ENCODE measurements around the gene PLSCR1. TPM values are rescaled to one million over a fixed set of nuclear protein-coding genes. Genes with fewer than 3 reads are reported as not detected.

PLSCR1 gene
- total RNA-seq: 63.5 and 79.9 TPM in 2 replicates

GRCh38 chr3:146544002-146544928, at the start of gene PLSCR1:
Gene PLSCR1 (minus strand): TSS chr3:146544607. CDS start chr3:146536552, 8,055 bp downstream.

GRCh38 chr3:146469150-146470017, 75.0 kb downstream of the PLSCR1 start, which contains the start of gene PLSCR2:
Gene PLSCR2 (minus strand): TSS chr3:146469561. CDS start chr3:146459904, 9,657 bp downstream.

Other genes with a start within 250 kb of the PLSCR1 start
- gene PLSCR2, start 75.0 kb downstream of the PLSCR1 start, total RNA-seq: not detected in 2 replicates
- not detected in 2 replicates for gene PLSCR5, start 60.7 kb upstream of the PLSCR1 start, total RNA-seq